Stimulated activated CD8-positive, alpha-beta memory T cell treated with anti-CD3 and anti-CD28 coated beads, Interleukin-2, amount 100 ng/mL, for 1 hour (primary cell): Measurements from ENCODE around the gene CCDC71L.

Experiments
- DNase-seq, 2 donors: peaks; one replicate each; pipeline ENCODE4 v3.0.0-alpha.2; 2020; ENCODE audit warnings: low read depth in 2 of 2

Gene CCDC71L

DNA sequence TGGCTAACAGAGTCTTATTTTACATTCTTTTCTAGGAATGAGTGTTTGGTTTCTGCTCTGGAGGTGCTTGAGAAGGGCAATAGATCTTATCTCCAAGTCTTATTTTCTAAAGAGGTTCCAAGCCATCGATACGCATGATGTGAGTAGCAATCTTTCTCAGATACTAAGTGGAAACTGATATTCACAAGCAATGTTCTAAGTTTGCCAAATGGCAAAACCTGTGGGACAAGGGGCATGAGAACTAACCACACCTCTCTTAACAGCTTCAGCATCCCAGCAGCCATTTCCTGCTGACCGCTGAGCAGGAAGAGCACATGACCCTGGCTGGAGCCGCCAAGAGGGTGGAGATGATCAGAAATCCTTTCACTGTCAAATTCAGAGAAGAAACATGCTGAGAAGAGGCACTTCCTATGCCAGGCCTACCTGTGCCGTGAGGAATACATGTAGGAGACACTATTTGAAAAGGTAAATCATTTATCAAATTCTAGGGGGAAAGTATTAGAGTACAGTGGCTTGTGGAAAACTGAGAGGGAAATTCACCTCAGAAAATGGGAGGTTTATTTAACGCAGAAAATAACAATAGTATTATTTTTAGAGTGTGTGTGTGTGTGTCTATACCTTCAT lies 35.2 kb downstream of the CCDC71L start:
- DNase-seq = no peak

DNA sequence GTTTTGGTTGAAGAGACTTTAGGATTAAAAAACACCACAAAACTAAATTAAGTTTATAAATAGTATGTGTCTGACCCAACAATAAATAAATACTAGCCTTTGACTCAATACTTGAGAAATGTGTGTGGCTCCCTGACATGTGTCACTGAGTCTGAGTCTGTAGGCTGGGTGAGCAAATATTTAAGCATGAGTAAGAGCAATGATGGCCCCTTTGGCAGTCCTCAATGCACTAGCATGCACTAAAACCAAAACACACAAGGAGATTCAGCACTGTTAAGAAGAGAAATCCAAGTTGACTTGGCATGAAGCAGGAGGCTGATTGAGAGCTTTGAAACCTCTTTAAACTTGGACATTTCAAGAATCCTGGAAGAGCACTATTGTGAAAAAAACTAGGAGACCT lies 37.1 kb downstream of the CCDC71L start:
- DNase-seq = no peak

DNA sequence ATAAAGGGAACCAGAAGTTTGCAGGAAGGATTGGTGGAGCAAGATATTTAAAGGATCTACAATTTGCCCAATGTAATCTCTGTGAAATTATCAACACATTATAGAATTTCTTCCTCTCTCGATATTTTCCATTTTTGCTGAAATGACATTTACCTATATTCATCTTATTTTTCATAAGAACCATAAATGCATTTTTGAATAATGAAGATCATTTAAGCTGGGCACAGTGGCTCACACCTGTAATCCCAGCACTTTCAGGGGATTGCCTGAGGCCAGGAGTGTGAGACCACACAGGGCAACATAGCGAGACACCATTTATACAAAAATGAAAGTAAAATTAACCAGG lies 37.7 kb downstream of the CCDC71L start:
- no peak for DNase-seq

DNA sequence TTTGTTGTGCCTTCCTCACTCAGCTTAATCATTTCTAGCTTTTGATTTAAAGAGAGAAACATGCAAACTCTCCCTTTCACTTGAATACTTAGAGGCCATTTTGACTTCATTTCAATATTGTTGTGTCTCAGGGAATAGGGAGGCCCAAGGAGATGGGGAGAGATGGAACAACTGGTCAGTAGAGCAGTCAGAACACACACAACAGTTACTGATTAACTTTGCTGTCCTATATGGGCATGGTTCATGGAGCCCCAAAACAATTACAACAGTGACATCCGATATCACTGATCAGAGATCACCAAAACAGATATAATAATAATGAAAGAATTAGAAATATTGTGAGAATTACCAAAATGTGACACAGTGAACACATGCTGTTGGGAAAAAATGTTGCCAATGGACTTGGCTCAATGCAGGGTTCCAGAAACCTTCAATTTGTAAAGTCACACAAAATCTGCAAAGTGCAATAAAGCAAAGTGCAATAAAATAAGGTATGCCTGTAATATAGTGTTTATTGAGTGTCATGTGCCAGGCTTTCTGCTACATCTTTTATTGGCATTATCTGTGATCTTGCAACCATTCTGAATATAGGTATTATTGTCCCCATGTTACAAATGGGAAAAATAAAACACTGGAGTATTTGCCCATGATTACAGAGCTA lies 38.2 kb downstream of the CCDC71L start:
- DNase-seq = no peak

DNA sequence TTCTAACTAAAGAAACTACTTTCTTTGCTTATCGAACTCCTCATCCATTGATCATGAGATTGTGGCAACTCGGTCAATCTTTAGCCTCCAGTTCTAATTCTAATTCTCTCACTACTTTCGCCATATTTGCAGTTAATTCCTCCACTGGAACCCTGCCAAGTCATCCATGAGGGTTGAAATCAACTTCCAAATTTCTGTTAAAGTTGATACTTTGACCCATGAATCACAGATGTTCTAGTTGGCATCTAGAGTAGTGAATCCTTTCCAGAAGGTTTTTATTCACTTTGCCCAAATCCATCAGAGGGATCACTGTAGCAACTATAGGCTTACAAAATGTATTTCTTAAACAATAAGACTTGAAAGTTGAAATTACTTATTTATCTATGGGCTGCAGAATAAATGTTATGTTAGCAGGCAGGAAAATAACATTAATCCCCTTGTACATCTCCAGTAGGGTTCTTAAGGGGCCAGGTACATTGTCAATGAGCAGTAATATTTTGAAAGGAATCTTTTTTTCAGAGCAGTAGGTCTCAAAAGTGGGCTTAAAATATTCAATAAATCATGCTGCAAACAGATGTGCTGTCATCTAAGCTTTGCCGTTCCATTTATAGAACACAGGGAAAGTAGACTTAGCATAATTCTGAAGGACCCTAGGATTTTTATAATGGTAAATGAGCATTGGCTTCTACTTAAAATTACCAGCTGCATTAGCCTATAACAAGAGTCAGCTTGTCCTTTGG lies 39.4 kb downstream of the CCDC71L start:
- no peak for DNase-seq

DNA sequence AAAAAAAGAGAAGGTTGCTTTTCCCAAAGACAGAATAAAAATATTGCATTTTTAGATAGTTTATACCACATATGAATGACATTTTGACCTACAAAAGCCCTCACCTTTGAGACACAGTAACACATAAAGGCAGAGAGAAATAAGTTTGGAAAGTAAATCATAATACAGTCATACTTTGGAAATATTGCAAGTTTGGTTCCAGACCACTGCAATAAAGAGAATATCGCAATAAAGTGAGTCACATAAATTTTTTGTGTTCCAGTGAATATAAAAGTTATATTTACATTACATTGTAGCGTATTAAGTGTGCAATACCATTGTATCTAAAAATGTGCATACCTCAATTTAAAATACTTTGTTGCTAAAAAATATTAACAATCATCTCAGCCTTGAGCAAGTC lies 40.3 kb downstream of the CCDC71L start:
- no peak for DNase-seq

DNA sequence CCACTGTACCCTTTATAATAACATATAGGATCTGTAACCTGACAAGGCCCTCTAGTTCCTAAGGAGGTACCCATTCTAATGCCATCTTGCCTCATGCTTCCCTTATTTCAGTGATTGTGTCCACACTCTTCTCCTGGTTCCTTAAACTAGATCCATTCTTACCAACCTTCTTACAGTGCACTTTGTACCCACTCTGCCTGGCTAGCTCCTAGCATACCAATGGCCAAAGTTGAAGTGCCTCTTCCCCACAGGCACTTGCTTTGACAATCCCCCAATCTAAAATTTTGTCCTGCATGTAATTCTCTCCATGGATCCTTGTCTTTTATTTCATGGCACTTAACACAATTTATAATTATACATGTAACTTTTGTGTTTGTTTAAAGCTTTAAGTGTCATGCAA lies 40.9 kb downstream of the CCDC71L start:
- DNase-seq = no peak

DNA sequence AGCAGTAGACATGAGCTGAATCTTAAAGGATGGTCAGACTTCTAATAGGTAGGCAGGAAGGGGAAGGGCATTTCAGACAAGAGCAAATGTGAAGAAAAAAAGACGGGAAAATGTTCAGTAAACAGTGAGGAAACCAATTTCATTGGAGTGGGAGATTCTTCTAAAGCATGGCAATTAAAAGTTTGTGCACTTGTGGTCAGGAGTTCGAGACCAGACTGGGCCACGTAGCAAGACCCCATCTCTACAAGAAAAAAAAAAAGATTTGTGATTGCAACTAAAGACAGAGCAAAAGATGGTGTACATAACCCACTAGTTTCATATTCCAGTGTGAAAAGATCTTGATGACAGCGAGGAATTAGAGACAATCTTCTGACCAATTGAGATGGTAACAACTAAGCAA lies 41.7 kb downstream of the CCDC71L start:
- DNase-seq = no peak

DNA sequence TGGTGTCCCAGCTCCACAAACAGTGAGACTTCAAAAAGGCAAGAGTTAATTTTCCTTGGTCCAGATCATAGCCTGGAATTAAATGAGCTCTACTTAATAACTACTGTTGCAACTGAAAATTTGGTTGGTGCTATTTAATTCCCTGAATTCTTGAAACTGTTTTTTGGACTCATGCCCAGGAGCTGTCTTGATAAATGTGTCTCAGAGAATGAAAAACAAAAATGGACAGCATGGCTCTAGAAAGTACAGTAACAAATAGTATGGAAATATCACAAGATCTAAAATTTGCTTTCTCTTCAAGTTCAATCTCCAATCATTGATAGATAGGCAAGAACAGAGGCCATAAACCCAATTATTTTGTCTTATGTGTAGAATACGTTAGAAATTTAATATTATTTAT lies 42.5 kb downstream of the CCDC71L start:
- DNase-seq = no peak

DNA sequence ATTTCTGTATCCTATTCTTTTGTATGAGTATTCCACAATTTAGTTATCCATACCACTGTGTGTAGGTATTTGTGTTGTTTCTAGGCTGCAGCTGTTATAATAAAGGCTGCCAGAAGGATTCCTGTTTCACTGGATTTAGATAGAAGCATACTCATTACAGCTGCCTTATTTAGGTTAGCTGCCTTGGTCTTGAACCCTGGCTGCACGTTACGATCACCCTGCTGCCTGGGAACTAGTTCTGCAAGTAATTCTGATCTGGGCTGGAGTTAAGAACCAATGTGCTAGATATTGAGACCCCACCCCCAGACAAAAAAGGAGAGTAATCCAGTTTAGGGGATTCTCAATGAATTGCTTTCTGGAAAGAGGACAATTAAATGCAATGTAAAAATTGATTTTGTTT lies 43.1 kb downstream of the CCDC71L start:
- no peak for DNase-seq

DNA sequence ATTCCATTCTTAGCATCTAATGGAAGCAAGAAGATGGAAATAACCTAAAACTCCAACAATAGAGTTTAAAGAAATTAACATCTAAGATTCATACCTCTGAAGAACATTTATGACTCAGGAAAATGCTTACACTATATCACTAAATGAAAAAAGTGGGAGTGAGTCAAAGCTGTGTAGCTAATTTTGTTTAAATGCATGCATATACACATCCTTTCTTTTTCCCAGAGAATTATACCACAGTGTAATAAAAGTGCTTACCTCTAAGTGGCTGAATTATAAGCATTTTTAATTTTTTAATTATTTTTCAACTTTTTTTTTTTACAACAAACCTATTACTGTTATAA lies 44.3 kb downstream of the CCDC71L start:
- DNase-seq = no peak

DNA sequence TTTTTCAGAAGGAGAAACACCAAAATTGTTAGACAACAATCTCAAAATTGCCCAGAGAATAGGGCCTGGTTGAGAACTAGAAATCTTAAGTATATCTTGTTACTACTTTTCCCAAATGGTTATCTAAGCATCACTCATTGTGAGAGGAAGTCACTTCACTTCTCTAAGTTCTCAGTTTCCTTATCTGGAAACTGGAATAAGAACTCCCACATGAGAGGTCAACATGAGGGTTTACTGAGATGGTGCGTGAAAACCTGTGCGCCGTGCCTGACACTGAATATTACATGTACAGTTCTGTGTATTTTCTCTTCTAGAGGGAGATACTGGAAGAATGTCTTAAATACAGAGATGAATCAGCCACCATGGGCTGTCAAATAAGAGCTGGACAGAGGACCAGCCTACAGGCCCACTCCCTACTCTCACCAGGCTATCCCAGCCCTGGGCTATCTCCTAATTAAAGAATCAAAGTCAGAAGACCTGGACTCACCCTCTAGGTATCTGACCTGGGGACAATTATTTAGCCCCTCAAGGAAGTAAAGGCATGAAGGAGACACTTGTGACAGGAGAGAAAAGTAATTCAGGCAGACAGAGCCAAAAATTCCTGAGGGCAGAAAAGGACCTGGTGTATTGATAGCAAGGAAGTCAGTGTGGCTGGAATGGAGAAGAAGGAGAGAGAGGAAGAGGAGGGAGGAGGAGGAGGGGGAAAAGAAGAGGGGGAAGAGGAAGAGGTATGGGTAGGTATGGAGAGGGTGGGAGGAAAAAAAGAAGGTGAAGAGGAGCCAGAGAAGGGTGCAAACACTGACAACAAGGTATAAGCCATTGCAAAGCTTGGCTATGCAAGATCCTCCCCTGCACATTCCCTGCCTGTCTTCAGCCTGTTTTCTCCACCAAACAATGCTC lies 44.9 kb downstream of the CCDC71L start:
- no peak for DNase-seq

DNA sequence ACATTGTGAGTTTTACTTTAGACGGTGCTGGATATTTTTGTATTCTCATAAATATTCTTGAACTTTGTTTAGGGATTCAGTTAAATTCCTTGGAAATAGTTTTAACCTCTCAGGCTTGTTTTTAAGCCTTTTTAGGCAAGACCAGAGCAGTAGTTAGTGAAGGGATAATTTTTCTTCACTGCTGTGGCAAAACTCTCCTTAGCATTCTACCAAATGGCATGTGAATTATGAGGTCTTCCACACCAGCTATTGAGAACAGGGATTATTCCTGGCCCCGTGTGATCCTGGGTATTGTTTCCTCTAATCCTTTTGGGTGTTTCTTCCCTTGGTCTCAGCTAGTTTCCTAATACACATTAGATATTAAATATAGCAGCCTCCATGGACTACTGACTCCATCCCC lies 46.2 kb downstream of the CCDC71L start:
- no peak for DNase-seq

DNA sequence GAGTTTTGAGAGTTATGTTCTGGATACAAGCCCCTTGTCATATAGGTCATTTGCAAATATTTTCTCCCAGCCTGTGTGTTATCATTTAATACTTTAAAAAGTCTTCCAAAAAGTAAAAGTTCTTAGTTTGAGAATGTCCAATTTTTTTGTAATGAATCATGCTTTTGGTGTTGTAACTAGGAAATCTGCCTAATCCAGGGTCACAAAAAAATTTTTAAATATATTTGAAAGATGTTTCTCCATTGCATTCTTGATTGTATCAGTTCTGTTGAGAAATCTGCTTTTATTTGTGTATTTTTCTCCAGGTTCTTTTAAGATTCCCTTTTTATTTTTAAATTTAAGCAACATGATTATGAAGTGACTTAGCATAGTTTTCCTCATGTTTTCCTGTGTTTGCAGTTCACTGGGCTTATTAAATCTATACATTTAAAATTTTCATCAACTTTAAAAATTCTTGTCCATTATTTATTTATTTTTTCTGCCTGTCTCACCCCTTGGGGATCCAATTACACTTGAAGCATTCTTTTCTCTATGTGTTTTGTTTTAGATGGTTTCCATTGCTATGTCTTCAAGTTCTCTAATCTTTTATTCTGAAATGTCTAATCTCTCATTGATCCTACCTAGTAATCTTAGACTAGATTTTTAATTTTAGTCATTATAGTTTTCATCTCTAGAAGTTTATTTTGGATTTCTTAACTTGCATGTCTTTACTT lies 47.0 kb downstream of the CCDC71L start:
- DNase-seq = no peak

DNA sequence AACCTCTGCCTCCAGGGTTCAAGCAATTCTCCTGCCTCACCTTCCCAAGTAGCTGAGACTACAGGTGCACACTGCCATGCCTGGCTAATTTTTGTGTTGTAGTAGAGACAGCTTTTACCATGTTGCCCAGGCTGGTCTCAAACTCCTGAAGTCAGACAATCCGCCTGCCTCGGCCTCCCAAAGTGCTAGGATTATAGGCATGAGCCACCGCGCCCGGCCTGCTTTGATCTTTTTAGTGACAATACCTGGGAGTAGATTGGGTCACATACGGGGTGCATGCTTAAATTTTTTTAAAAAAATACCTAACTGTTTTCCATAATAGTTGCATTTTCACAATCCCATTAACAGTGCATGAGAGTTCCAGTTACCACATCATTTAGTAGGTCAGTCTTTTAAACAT lies 47.7 kb downstream of the CCDC71L start:
- no peak for DNase-seq

DNA sequence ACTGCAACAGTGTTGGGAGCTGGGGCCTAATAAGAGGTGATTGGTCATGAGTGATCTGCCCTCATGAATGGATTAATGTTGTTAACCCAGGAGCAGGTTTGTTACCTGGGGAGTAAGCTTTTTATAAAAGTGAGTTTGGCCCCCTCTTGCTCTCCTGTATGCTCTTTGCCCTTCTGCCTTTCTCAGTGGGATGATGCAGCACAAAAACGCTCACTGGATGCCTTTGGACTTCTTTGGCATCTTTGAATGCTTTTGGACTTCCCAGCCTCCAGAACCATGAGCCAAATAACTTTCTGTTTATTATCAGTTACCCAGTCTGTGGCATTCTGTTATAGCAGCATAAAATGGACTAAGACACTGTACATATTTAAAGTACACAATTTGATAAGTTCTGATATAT lies 48.5 kb downstream of the CCDC71L start:
- no peak for DNase-seq

DNA sequence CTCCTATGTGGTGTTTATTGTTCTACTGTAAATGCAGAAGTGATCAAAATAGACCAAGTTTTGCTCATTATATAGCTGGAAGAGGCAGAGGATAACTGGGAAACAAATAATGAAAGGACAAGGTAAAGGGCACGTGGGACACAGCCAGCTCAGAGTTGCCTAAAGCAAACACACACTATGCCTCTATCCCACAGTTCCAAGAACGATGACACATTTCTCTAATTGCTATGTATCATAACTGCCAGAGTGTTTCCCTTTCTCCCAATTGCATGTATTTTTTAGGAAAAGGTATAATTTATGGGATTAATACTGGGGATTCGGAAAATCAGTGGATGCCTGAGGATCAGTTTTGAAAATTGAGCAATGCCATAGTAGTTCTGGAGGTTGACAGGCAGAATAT lies 49.0 kb downstream of the CCDC71L start:
- no peak for DNase-seq

DNA sequence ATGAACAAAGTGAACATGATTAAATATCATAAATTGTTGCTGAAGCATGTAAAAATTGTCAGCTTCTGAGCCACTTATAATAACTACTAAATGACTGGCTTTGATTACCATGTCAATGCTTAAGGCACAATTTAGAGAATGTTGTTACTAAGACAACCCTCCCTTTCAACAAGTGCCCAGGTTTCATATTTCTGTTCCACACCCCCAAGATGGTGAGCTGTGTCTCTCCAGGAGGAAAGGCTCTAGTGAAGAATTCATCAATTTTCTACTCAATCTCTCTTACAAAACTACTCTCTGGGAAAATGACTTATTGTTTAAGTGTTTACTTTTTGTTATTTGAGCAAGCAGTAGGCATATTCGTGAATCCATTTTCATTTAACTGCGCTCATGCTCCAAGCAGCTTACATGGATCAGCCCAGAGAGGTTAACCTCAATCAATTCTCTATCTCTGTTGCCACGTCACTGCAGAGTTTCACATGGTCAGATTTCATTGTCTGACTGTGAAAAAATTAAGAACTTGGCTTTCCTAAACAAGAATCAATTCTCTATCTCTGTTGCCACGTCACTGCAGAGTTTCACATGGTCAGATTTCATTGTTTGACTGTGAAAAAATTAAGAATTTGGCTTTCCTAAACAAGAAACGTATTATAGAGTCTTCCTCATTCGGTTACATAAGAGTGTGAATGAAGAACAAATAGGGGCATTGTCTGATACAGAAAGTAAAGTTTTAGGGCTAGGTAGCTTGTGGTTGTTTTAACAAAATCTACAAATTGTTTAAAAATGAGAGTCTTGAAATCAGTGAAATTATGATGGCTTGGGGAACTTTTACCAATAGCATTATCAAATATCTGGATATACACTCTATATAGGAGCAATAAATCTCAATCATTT lies 49.7 kb downstream of the CCDC71L start:
- DNase-seq = no peak

DNA sequence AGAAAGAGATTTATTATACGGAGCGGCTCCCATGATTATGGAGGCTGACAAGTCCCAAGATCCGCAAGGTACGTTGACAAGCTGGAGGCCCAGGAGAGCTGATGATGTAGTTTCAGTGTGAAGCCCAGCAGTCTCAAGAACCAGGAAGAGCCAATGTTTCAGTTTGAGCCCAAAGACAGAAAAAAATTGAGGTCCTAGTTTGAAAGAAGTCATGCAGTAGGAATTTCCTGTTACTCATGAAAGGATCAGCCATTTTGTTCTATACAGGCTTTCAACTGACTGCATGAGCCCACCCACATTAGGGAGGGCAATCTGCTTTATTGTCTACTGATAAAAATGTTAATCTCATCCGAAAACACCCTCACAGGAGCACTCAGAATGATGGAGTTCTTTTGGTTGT lies 51.5 kb downstream of the CCDC71L start:
- DNase-seq = no peak

DNA sequence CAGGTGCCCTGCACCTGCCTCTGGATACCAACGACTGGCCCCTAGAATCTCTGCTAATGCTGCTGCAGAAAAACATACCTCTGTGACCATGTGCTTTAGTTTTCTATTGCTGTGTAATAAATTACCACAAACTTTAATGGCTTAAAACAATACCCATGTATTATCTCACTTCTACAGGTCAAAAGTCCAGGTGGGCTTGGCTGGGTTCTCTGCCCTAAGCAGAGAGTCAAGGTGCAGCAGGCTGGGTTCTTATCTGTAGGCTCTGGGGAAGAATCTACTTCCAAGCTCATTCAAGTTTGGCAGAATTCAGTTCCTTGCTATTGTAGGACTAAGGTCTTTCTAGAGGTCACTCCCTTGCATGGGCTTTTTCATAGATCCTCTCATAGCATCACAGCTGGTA lies 52.3 kb downstream of the CCDC71L start:
- no peak for DNase-seq
